Measurements from ENCODE around the gene CLASP2.

CLASP2 gene

DNA sequence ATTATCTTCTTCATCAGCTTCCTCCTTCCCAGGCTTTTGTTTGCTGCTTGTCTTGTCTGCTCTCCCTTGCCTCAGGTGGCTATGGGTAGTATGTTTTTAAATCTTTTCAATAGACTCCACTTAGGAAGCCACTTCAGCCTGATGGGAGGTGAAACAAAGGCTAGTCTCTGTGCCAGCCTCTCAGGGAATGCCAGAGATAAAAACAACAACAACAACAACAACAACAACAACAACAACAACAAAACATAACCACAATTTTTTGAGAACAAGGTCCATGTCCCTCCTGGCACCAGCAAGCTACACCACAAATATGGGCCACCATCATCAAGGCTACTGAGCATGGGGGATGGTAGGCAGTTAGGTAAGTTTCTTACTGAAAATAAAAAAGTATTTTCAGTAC is 213.0 kb downstream of the CLASP2 start:
- no peak for DNase-seq (ENCODE audit: insufficient read length, low spot score)
- TF ChIP-seq, protein P1, sequence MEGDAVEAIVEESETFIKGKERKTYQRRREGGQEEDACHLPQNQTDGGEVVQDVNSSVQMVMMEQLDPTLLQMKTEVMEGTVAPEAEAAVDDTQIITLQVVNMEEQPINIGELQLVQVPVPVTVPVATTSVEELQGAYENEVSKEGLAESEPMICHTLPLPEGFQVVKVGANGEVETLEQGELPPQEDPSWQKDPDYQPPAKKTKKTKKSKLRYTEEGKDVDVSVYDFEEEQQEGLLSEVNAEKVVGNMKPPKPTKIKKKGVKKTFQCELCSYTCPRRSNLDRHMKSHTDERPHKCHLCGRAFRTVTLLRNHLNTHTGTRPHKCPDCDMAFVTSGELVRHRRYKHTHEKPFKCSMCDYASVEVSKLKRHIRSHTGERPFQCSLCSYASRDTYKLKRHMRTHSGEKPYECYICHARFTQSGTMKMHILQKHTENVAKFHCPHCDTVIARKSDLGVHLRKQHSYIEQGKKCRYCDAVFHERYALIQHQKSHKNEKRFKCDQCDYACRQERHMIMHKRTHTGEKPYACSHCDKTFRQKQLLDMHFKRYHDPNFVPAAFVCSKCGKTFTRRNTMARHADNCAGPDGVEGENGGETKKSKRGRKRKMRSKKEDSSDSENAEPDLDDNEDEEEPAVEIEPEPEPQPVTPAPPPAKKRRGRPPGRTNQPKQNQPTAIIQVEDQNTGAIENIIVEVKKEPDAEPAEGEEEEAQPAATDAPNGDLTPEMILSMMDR (IDR thresholded peaks at IDR 0.05; ENCODE audit: insufficient read depth, missing control alignments), result no peak
- FAIRE-seq, result no peak

DNA sequence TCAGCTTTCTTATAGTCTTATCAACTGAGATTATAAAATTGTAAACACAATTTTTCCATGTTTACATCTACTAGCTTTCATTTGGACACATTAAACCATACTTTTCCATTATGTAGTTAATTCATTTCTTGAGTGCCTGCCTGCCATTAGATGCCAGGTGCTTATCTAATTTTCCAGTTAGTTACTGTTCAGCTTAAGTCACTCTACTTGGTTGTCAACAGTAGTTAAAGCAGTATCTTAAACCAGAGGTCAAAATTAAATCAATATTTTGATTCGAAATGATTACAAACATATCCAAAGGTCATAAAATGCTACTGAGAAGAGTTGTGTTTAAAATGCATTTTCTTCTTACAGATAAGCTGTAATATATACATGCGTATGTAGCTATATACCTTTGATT is 221.6 kb downstream of the CLASP2 start:
- no peak for DNase-seq (ENCODE audit: insufficient read length, low spot score)
- no peak for FAIRE-seq
- TF ChIP-seq, protein P1 (IDR thresholded peaks at IDR 0.05; ENCODE audit: insufficient read depth, missing control alignments), result no peak

DNA sequence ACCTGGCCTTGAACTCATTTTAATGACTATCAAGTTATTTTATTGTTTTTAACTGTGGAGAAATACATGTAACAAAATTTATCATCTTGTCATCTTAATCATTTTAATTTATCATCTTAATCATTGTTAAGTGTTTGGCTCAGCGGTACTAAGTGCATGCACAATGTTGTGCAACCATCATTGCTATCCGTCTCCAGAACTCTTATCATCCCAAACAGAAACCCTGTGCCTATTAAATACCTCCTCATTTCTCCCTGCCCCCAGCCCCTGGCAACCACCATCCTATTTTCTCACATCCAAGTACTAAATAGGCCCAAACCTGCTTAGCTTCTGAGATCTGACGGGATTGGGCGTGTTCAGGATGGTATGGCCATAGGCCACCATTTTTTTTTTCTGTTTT is 226.3 kb downstream of the CLASP2 start:
- FAIRE-seq (no peak), DNase-seq (ENCODE audit: insufficient read length, low spot score) (no peak)
- TF ChIP-seq, protein P1 (IDR thresholded peaks at IDR 0.05; ENCODE audit: insufficient read depth, missing control alignments), result no peak

DNA sequence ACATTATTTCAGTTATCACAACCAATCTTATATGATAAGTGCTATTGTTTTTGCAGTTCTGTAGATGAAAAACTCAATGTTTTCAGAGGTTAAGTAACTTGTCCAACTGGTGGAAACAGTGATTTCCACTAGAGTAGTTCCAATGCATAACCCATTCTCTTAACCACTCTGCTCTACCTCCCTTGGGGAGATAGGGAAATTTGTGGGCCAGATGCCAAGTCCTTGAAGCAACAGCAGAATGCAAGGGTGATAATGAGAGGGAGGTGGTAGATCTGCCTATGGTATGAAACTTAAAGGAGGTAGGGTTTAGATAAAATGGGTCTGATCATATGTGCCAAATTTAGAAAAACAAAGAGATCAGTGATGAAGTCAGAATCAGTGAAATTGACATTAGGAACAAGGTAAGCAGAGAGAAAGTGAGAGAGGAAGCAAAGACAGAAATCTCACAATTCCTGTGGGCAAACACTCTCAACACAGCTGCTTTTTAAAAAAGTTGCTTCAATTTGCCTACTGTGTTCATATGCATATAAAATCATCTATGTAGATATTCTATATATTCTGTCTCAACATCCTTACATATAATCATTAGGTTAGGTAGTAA is 227.3 kb downstream of the CLASP2 start:
- DNase-seq (ENCODE audit: insufficient read length, low spot score) (no peak), FAIRE-seq (no peak)
- TF ChIP-seq, protein P1 (IDR thresholded peaks at IDR 0.05; ENCODE audit: insufficient read depth, missing control alignments), result no peak

DNA sequence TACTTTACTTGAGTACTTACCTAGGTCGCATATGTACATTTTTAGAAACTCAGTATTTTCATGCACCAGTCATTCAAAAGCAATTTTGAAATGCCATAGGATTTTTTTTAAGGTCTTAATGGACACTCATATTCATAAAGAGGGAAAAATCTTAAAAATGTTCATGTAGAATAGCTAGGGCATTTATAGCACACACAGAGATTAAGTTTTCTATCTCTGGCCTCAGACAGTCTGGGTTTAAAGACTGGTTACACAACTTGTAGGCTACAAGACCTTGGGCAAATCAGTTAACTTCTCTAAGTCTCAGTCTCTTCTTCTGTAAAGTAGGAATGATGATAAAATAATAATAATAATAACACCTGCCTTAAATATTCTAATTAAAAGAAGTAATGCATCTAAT is 229.4 kb downstream of the CLASP2 start:
- TF ChIP-seq, protein P1 (IDR thresholded peaks at IDR 0.05; ENCODE audit: insufficient read depth, missing control alignments), result no peak
- FAIRE-seq (no peak), DNase-seq (ENCODE audit: insufficient read length, low spot score) (no peak)

DNA sequence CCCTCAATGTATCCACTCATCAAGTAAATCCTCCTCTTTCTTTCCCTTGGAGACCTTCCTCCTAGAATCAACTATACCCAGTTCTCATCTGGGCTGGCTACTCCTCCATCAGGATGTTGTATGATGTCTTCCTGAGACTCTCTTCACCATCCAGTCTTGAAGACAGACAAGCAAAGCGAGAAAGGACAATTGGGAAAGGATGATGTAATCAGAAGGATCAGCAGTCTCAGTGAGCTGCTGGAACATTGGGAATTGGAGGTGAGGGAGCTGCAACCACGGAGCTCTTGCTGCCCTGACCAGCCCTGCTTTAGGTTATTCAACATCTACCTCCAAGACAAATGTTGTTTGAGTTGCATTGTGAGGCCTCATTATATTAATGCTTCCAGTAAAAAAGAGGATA is 229.8 kb downstream of the CLASP2 start:
- TF ChIP-seq, protein P1 (IDR thresholded peaks at IDR 0.05; ENCODE audit: insufficient read depth, missing control alignments), result no peak
- no peak for FAIRE-seq

DNA sequence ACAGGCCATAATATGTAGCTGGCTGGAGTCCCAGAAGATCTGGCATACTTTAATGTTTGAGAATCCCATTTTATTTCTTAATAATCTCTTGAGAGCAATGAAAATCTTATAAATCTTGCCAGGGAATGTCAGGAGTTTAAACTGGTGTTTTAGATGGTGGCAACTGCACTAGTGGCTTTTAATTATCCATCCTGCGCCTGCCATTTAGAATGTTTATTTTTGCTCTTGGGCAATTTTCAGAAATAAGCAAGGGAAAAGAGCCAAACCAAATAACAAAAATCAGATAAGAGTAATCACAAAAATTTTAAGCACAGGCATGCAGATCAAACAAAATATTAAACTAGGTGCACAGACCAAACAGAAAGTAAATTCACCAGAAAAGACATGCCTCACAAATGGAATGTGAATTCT is 235.9 kb downstream of the CLASP2 start:
- no peak for FAIRE-seq
- TF ChIP-seq, protein P1 (IDR thresholded peaks at IDR 0.05; ENCODE audit: insufficient read depth, missing control alignments), result no peak
- no peak for DNase-seq (ENCODE audit: insufficient read length, low spot score)

More for the DNA sequence above, 229.8 kb downstream of the CLASP2 start:
- no peak for DNase-seq (ENCODE audit: insufficient read length, low spot score)

Data from D721Med (cell line).